Activated CD8-positive, alpha-beta memory T cell treated with anti-CD3 and anti-CD28 coated beads for 24 hours (primary cell): Measurements from ENCODE around the gene EWSR1.

ENCODE experiments used
- DNase-seq: peaks from one replicate; pipeline ENCODE4 v3.0.0-alpha.2; 2020

Gene EWSR1

DNA sequence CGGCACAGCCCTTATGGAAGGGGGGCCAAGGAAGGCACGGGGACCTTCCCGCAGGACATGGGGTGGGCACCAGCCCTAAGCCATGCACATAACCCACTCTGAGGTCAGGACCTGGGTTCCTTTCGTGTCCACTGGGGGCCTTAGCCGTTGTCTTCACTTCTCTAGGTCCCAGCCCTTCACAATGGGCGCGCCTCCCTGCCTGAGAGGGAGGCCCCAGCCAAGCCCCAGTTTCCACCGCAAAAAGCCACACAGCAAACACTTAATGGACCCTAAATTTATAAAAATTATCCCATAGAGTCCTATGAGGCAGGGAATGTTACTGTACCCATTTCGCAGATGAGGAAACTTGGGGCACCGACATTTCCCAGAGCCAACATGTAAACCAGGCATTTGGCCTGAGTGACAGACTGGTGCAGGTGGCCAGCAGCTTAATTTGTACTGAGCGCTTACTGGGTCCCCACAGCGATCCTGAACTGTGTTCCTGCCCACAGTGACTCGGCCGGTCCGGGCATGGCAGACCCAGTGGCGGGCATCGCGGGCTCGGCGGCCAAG is 39.6 kb downstream of the EWSR1 start:
- DNase-seq = no peak

DNA sequence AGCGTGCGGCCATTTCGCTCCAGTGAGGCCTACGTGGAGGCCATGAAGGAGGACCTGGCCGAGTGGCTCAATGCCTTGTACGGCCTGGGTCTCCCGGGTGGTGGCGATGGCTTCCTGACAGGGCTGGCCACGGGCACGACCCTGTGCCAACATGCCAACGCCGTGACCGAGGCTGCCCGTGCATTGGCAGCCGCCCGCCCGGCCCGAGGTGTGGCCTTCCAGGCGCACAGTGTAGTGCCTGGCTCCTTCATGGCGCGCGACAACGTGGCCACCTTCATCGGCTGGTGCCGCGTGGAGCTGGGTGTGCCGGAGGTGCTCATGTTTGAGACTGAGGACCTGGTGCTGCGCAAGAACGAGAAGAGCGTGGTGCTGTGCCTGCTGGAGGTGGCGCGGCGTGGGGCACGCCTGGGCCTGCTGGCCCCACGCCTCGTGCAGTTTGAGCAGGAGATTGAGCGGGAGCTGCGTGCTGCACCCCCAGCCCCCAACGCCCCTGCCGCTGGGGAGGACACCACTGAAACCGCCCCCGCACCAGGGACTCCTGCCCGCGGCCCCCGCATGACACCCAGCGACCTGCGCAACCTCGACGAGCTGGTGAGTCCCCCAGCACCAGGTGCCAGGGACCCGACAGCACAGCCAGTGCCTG is 40.2 kb downstream of the EWSR1 start:
- no peak for DNase-seq

DNA sequence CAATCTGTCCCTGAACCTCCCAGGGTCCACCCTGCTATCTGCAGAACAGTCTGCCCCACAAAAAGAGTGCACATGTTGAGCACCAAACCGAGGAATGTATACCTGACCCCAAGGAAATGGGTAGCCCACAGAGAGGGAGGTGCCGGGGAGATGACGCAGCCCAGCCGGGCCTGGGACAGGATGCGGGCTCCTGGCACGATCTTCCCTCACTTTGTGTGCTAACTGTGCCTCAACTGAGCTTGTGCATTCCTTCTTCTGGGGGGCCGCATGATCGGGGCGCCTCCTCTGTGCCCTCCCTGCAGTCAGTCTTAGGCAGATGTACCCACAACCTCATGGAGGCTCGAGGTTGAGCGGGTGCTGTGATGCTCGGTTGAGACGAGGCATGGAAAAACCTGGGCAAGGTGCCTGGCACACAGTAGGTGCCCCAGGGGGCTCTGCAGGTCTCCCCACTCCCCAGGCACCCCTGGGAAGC is 40.8 kb downstream of the EWSR1 start:
- DNase-seq = no peak

DNA sequence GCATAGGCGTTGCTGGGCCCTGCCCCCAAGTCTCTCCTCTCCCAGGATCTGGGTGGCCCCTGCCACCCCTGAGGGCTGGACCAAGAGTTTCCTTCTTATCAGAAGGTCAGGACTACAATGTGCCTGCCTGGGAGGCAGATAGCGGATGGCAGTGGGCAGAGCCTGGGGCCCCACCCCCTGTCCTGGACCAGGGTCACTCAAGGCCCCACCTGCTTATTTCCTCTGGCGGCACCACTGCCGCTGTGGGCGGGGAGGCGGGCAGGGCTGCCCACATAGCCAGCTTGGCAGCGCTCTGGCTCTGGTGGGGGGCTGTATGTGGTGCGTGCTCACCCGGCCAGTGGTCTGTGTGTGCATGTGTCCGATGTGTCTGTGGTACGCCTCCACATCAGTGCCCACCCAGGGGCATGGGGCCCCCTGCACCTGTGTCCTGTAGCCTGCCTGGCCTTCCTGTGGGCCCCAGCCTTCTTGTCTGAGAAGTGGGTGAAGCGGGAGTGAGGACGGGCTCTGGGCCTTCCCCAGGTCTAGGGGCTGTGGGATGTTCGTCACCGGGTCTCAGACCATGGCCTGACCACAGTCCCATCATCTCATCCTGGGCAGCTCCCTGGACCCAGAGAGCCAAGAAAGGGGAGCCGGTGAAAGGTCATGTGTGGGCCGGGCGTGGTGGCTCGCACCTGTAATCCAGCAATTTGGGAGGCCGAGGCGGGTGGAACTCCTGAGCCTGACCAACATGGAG is 41.4 kb downstream of the EWSR1 start:
- no peak for DNase-seq

DNA sequence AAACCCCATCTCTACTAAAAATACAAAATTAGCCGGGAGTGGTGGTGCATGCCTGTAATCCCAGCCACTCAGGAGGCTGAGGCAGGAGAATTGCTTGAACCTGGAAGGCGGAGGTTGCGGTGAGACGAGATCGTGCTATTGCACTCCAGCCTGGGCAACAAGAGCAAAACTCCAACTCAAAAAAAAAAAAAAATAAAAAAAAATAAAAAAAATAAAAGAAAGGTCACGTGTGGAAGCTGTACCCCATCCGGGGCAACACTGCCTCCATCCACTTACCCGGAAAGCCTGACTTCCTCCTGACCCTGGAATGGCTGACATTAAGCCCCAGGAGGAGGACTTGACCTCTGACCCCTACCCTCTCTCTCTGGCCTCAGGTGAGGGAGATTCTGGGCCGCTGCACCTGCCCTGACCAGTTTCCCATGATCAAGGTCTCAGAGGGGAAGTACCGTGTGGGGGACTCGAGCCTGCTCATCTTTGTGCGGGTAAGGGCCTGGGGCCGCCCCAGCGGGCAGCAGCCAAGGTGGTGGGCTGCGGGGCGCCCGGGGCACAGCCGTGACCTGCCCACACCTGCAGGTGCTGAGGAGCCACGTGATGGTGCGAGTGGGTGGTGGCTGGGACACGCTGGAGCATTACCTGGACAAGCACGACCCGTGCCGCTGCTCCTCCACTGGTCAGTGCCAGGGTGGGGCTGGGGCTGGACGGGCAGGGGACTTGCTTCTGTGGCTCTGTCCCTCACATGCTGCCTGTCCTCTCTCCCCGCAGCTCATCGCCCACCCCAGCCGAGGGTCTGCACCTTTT is 42.2 kb downstream of the EWSR1 start:
- DNase-seq = no peak

DNA sequence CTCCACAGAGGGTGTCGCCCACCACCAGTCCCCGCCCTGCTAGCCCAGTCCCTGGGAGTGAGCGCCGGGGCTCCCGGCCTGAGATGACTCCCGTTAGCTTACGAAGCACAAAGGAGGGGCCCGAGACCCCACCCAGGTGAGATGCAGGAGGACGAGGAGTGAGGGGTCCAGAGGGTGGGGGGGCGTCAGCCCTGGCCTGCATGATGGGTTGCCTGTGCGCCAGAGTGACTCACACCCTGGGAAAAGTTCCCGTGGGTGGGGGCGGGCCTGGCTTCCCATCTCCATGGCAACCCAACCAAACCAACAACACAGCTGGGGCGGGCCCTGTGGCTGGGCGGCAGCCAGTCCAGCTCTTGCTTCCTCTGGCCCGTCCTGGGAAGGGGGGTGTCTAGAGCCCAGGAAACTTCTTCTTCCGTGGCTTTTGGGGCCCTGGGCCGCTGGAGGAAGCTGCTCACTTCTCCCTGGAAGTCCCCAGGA is 42.8 kb downstream of the EWSR1 start:
- peak; percentile 81 for DNase-seq

DNA sequence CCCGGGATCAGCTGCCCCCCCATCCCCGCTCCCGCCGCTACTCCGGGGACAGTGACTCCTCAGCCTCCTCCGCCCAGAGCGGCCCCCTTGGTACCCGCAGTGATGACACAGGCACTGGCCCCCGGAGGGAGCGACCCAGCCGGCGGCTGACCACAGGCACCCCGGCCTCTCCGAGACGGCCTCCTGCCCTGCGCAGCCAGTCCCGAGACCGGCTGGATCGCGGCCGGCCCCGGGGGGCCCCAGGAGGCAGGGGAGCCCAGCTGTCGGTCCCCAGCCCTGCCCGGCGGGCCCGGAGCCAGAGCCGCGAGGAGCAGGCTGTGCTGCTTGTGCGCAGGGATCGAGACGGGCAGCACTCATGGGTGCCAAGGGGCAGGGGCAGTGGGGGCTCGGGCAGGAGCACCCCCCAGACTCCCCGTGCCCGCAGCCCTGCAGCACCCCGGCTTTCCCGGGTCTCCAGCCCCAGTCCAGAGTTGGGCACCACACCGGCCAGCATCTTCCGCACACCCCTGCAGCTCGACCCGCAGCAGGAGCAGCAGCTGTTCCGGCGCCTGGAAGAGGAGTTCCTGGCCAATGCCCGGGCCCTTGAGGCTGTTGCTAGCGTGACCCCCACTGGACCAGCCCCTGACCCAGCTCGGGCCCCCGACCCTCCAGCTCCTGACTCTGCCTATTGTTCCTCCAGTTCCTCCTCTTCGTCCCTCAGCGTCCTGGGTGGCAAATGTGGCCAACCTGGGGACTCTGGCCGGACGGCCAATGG is 43.6 kb downstream of the EWSR1 start:
- DNase-seq = no peak

DNA sequence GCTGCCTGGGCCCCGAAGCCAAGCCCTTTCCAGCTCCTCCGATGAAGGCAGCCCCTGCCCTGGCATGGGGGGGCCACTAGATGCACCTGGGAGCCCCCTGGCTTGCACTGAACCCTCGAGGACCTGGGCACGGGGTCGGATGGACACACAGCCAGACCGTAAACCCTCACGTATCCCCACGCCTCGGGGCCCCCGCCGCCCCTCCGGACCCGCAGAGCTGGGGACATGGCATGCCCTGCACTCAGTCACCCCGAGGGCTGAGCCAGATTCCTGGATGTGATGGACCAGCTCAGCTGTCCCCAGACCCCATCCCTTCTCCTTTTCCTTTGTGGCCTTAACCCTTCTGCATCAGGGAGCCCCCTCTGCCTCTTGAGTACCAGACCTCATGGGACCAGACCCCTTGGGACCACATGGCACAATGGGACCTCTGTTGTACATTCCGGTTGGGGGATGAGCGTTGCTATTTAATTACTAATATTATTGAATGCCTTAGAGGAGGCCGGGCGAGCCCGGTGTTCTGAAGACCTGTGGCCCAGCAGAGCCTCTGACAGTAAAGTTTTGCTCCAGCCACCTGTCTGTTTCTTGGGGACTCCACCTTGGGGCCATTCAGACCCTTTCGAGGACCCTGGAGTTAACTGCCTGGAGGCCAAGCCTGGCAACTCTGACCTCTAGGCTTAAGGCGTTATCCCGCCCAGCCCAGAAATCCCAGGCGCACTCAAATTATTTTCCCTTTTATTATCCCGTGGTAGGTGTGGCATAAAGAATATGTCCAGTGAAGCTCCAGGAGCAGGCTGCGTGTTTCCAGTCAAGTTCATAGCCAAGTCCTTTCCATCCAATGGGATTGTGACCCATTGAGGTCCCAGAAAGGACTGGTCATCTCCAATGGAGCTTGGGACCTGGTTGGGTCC is 44.4 kb downstream of the EWSR1 start:
- DNase-seq = no peak

DNA sequence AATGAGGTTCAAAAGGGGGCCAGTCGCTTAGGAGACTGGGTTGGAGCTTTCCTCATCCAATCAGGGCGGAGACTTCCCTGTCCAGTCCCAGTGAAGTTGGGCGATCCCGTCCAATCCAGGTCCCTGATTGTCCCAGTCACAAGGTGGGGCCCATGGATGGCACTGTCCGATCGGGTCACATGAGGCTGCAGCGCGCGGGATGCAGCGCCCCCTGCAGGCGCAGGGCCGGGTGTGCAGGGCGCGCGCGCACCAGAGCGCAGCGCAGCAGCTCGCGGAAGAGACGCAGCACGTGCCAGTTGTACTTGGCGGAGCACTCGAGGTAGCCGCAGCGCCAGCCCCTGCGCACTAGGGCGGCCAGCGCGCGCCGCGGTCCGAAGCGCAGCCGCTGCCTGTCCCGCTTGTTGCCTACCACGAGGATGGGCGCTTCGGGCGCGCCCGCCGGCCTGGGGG is 45.1 kb downstream of the EWSR1 start:
- peak; percentile 69 for DNase-seq

DNA sequence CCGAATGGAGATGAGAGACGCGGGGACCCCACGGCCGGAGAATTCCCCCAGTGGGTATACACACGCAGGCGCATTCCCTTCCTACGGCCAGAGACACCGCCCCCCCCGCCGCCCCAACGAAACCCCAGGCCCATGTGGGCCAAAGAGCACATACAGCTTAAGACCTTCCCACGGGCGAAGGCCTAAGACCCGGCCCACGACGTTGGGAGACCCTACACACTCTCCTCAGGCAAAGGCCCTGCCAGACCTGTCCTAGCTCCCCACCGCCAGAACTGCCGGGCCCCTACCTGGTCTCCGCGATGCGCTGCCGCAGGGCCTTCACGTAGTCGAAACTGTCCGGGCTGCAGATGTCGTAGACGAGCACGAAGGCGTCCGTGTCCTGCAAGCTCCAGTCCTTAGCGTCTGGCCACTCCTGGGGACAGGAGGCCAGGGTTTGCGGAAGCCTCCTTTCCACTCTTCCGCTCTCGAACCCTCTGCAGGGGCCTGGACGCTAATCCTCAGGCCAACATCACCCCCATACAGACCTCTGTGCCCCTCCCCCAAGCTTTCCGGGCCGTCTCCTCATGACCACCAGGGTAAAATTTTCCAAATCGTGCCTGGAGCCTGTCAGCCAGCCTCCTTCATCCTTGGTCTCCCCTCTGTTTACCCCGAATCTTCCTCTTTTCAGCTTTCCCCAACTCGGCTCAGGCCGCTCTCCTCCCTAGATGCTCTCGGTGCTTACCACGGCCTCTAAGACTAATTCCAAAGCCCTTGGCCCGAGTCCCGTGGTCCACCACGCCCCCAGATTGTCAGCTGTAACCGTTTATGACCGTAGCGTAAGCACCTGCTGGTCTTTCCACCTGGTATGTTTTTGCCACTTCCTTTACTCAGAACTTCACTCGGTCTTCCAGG is 45.8 kb downstream of the EWSR1 start:
- no peak for DNase-seq

DNA sequence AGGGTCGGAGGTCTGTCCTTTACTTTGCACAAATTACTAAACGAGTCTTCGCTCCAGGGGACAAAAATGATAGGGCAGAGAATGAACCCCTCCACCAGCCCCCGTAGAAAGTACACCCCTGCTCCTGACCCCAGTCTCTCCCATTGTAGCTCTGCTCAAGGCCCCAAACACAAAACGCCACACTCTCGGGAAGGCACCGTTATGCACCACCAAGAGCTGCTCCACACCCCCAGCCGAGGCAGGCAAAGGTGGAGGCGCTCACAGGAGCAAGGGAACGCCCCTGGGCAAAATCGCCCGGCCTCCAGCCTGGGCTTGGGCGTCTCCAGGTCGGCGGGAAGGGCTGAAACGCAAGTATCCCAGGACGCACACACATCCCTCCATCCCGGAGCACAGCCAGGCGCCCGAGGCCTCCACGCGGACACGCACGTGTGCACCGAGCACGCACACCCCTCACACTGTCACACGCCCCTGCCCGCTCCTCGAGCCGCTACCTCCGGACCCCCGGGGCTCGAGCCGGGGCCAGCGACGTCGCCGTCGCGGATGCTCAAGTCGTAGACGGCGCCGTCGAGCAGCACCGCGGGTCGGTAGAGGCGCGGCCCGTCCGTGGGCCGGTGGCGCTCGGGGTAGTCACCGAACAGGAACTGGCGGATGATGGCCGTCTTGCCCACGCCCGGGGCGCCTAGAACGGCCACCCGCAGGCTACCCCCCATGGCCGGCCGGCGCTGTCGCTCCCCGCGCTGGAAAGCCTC is 46.6 kb downstream of the EWSR1 start:
- DNase-seq = no peak

DNA sequence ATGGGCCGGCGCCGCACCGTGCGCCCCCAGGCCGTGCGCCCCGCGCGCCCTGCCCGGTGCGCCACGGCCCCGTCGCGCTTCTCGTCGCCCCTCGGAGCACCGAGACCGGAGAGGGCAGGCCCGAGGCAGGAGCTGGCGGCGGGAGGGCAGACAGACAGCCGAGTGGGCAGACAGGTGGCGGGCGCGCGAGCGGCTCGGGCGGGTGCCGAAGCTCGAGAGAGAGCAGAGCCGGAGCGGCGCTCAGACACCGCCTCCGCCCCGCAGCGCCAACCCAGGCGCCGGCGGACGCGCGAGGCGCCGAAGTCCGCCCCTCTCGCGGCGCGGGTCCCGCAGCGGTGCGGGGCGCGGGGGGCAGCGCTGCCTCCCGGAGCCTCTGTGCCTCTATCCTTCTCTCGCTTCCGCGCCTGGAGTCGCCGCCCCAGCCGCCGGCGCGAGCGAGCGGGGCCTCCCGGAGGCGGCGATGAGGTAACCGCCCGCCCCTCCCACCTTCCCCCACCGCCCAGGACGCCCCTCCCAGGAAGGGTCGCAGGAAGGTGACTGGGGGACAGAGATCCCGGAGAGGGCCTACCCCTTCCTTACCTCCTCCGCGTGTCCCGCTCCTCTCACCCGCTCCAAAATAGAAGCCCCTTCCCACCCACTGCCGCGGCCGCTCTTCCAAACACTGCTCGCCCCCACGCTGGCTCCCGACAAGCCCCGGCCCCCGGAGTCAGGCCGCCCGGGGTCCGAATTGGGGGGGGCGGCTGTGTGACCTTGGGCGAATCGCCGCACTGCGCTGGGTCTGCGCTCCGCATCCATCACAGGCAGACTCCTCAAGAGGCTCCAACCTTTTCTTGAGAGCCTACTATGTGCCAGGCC is 47.4 kb downstream of the EWSR1 start, which contains the start of gene RASL10A:
RASL10A (minus strand) TSS at position 412 of the 855 bp plus-strand sequence. CDS start 451 bp downstream, outside the sequence.
- DNase-seq = no peak

DNA sequence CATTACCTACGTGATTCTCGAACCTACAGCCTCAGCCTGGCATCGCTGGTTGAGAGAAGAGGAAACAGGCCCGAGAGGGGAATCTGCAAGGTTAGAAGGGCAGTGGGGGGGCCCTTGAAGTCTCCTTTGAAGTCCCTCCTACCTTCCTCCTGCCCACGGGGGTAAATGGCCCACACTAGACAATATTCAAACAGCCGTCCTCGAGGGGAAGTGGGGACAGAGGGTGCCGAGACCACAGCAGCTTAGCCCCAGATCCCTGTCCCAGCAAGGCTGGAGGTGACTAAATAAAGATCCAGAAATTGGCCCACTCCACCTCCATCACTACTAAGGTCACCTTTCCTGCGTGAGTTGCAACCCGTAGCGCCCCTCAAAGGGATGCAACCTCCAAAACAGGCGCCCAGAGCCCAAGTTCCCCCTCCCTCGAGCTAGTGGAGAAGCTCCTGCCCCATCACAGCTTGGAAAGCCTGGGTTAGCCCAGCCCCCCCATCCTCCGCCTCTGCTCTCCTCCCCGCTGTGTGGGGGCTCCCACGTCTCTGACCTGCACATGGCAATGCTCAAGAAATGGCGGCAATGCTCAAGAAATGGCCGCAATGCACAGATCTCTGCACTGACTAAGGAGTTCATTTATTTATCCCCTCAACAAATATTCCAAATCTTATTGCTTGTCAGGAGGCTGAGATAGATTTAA is 48.2 kb downstream of the EWSR1 start:
- DNase-seq = no peak

DNA sequence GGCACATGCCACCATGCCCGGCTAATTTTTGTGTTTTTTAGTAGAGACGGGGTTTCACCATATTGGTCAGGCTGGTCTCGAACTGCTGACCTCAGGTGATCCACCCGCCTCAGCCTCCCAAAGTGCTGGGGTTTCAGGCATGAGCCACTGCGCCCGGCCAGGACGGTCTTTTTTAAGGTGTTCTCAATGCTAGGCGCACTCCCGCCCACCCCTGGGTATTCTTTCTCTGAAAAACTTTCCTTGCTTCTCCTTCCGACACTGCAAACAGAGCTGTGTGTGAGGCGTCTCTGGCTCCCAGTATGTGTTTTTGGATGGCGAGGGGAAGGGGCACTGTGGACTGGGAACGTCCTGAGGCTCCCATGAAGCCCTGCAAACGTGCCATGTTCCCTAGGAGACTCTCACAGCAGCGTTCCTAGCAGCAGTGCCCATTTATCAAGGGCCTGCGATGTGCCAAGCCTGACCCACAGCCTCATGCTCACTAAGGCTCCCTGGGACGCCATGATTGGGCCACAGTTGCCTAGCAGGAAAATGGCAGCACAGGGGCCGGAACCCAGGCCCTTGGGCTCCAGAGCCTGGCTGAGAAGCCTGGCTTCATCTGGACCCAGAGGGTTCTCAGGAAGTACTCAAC is 49.9 kb downstream of the EWSR1 start:
- no peak for DNase-seq

DNA sequence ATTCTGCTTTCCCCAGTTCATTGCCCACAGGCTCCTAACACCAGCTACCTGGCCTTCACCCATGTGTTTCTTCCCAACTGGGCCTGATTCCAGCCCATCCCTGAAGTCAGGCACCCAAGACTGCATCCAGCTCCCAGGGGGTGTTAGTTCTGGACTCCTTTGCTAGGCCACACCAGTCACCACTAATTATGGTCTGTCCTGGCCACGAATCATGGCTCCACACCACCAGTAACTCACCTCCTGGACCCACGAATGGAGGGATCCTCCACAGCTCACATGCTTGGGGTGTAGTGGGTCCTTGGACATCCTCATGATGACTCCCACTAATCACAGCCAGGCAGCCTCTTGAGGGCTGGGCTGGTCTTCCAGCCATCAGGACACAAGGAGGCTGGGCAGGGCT is 51.0 kb downstream of the EWSR1 start:
- no peak for DNase-seq

DNA sequence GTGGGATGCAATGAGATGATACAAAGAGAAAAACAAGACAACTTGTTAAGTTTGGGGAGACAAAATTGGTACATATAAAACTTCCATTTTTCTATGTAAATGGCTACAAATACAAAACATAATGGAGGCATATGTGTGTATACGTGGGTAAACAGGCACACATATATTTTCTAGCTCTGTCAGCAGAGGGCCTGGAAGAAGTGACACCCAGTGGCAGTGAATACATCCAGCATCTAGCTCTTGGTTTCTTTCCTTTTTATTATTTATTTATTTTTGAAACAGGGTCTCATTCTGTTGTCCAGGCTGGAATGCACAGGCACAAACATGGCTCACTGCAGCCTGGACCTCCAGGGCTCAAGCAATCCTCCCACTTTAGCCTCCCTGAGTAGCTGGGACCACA is 52.5 kb downstream of the EWSR1 start:
- no peak for DNase-seq

DNA sequence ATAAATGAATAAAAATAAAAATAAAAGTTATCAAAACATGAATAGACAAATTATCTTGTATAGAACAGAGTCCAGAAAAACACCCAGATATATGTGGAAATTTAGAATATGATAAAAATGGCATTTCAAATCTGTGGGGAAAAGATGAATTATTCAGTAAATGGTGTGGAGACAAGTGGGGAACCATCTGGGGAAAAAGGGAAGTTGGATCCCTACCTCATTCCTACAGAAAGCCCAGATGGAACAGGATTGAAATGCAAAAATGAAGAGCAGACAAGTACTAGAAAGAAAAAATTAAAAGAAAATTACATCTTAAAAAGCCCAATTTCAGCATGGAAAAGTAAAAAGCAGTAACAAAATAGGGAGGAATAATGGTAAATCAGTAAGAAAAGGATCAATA is 55.6 kb downstream of the EWSR1 start:
- no peak for DNase-seq
